ENCODE data around the gene INTS2. TPM values are rescaled to one million over a fixed set of nuclear protein-coding genes. Genes with fewer than 3 reads are reported as not detected.
A peak's percentile ranks its signal among the peaks of the same experiment; 100 is the strongest.
"Not testable (repeated sequence)": the region's sequence is repeated elsewhere in the genome, so short reads cannot be mapped to it uniquely, and the experiment has no call there.

Gene INTS2
- total RNA-seq, 1 donor from 2014 or later = 8.6 TPM

- ATAC-seq = no peak
Observed at GRCh38 chr17:61846761-61847375, 80.9 kb downstream of the INTS2 start.

- ATAC-seq = no peak
Observed at GRCh38 chr17:61846088-61846487, 81.7 kb downstream of the INTS2 start.

GRCh38 chr17:61843435-61843834, 84.3 kb downstream of the INTS2 start:
- no peak for ATAC-seq

GRCh38 chr17:61842899-61843298, 84.9 kb downstream of the INTS2 start:
- no peak for ATAC-seq

- ATAC-seq = no peak
Observed at GRCh38 chr17:61839300-61839786, 88.4 kb downstream of the INTS2 start.

- peak; percentile 73 for ATAC-seq
Observed at GRCh38 chr17:61837175-61838051, 90.4 kb downstream of the INTS2 start.

- ATAC-seq = no peak
Observed at GRCh38 chr17:61836266-61837174, 91.3 kb downstream of the INTS2 start.

- no peak for ATAC-seq
Observed at GRCh38 chr17:61835606-61836005, 92.2 kb downstream of the INTS2 start.

GRCh38 chr17:61834610-61835009, 93.2 kb downstream of the INTS2 start:
- ATAC-seq = no peak

- peak; percentile 83 for ATAC-seq
Observed at GRCh38 chr17:61833536-61834193, 94.1 kb downstream of the INTS2 start.

GRCh38 chr17:61832463-61832862, 95.3 kb downstream of the INTS2 start:
- ATAC-seq = no peak

- ATAC-seq = no peak
Observed at GRCh38 chr17:61831099-61831498, 96.7 kb downstream of the INTS2 start.

GRCh38 chr17:61828694-61829093, 99.1 kb downstream of the INTS2 start:
- ATAC-seq = no peak

- ATAC-seq = no peak
Observed at GRCh38 chr17:61827649-61828395, 100.0 kb downstream of the INTS2 start.

GRCh38 chr17:61826866-61827265, 100.9 kb downstream of the INTS2 start:
- not testable (repeated sequence) for ATAC-seq

GRCh38 chr17:61826198-61826597, 101.6 kb downstream of the INTS2 start:
- ATAC-seq = not testable (repeated sequence)

GRCh38 chr17:61825448-61826137, 102.2 kb downstream of the INTS2 start:
- ATAC-seq = no peak

GRCh38 chr17:61822326-61823285, 105.2 kb downstream of the INTS2 start:
- ATAC-seq = no peak

- ATAC-seq = no peak
Observed at GRCh38 chr17:61821655-61822054, 106.1 kb downstream of the INTS2 start.

GRCh38 chr17:61819265-61819664, 108.5 kb downstream of the INTS2 start:
- ATAC-seq = not testable (repeated sequence)

All from esophagus mucosa (tissue), 1 donor.